ENCODE measurements around the gene NRAS. TPM values are rescaled to one million over a fixed set of nuclear protein-coding genes. Genes with fewer than 3 reads are reported as not detected.

Gene NRAS
- total RNA-seq, 1 experiment from 2014 or later, result 53.5 TPM

- no peak for TF ChIP-seq ELF4 (CRISPR knock-in tag; IDR thresholded peaks at IDR 0.05; ENCODE audit: low read depth)
- TF ChIP-seq ZNF121 (CRISPR knock-in tag; IDR thresholded peaks at IDR 0.05), result no peak
- no peak for TF ChIP-seq FOXP1 (CRISPR knock-in tag; IDR thresholded peaks at IDR 0.05; ENCODE audit: borderline replicate concordance)
- no peak for TF ChIP-seq FOXK1 (CRISPR knock-in tag; IDR thresholded peaks at IDR 0.05)
- no peak for TF ChIP-seq ATF1 (CRISPR knock-in tag; IDR thresholded peaks at IDR 0.05)
- TF ChIP-seq, protein P1, sequence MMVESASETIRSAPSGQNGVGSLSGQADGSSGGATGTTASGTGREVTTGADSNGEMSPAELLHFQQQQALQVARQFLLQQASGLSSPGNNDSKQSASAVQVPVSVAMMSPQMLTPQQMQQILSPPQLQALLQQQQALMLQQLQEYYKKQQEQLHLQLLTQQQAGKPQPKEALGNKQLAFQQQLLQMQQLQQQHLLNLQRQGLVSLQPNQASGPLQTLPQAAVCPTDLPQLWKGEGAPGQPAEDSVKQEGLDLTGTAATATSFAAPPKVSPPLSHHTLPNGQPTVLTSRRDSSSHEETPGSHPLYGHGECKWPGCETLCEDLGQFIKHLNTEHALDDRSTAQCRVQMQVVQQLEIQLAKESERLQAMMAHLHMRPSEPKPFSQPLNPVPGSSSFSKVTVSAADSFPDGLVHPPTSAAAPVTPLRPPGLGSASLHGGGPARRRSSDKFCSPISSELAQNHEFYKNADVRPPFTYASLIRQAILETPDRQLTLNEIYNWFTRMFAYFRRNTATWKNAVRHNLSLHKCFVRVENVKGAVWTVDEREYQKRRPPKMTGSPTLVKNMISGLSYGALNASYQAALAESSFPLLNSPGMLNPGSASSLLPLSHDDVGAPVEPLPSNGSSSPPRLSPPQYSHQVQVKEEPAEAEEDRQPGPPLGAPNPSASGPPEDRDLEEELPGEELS (CRISPR knock-in tag; IDR thresholded peaks at IDR 0.05), result no peak
- TF ChIP-seq NFATC4 (CRISPR knock-in tag; IDR thresholded peaks at IDR 0.05), result no peak
- TF ChIP-seq, protein P2, sequence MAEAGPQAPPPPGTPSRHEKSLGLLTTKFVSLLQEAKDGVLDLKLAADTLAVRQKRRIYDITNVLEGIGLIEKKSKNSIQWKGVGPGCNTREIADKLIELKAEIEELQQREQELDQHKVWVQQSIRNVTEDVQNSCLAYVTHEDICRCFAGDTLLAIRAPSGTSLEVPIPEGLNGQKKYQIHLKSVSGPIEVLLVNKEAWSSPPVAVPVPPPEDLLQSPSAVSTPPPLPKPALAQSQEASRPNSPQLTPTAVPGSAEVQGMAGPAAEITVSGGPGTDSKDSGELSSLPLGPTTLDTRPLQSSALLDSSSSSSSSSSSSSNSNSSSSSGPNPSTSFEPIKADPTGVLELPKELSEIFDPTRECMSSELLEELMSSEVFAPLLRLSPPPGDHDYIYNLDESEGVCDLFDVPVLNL (CRISPR knock-in tag; IDR thresholded peaks at IDR 0.05; ENCODE audit: borderline replicate concordance, low read depth), result no peak
- TF ChIP-seq, protein P3, sequence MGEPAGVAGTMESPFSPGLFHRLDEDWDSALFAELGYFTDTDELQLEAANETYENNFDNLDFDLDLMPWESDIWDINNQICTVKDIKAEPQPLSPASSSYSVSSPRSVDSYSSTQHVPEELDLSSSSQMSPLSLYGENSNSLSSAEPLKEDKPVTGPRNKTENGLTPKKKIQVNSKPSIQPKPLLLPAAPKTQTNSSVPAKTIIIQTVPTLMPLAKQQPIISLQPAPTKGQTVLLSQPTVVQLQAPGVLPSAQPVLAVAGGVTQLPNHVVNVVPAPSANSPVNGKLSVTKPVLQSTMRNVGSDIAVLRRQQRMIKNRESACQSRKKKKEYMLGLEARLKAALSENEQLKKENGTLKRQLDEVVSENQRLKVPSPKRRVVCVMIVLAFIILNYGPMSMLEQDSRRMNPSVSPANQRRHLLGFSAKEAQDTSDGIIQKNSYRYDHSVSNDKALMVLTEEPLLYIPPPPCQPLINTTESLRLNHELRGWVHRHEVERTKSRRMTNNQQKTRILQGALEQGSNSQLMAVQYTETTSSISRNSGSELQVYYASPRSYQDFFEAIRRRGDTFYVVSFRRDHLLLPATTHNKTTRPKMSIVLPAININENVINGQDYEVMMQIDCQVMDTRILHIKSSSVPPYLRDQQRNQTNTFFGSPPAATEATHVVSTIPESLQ (CRISPR knock-in tag; IDR thresholded peaks at IDR 0.05), result no peak
- no peak for TF ChIP-seq RELA (CRISPR knock-in tag; IDR thresholded peaks at IDR 0.05; ENCODE audit: borderline replicate concordance)
- no peak for DNase-seq (ENCODE audit: low spot score)
- Mint-ChIP-seq H3K9me3 (no peaks in the 10 kb centered on the region), H3K4me3 (no peak overlapping the region), H3K27ac (no peak overlapping the region), H3K4me1 (no peaks in the 10 kb centered on the region), H3K36me3 (no peaks in the 10 kb centered on the region), H3K27me3 (ENCODE audit: low read depth) (no peaks in the 10 kb centered on the region)
- ATAC-seq, result no peak
- CTCF ChIA-PET, result no interaction called here
- POLR2A ChIA-PET, result no interaction called here
These were observed 16.5 kb downstream of the NRAS start for GRCh38 chr1:114700036-114700600.

GRCh38 chr1:114696810-114697209, 19.8 kb downstream of the NRAS start:
- Mint-ChIP-seq H3K9me3 (no peaks in the 10 kb centered on the region), H3K27me3 (ENCODE audit: low read depth) (no peaks in the 10 kb centered on the region), H3K4me3 (no peak overlapping the region), H3K4me1 (no peaks in the 10 kb centered on the region), H3K36me3 (no peaks in the 10 kb centered on the region), H3K27ac (no peak overlapping the region)
- CTCF ChIA-PET, result no interaction called here
- ATAC-seq, result no peak
- TF ChIP-seq JAZF1 (CRISPR knock-in tag; IDR thresholded peaks at IDR 0.05), result no peak
- POLR2A ChIA-PET, result no interaction called here
- no peak for DNase-seq (ENCODE audit: low spot score)

DNA sequence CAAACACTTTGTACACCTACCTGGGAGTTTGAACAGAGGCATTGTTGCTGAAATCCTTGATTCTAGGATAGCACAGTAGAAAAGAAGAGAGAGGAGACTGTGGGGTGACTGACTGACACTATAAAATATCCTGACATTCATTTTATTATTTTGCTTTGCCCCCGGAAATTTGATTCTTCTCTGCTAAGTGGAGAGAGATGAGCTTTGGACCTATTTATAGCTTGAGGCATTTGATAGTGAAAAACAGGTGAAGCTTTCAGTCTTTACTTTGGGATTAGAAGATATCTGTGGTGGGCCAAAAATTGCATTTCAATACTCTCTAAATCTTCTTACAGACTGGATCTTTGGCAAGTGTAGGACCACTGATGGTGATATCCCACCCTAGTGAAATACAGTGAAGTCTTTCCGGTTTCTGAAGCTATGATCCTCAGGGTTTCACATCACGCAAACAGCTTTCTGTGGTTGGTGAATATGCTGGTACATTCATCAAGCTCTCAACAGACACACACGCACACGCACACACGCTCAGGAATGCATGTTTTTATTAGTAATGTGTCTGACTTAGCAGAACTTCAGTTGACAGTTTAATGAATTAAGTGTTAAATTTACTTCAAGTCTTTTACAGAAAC, 21.0 kb downstream of the NRAS start, which contains the start of gene AMPD1:
AMPD1 (minus strand) TSS at position 117 of the 629 bp plus-strand sequence; CDS start at position 42, 75 bp downstream.
- DNase-seq (ENCODE audit: low spot score) (no peak), ATAC-seq (no peak)
- Mint-ChIP-seq H3K27me3 (ENCODE audit: low read depth) (no peaks in the 10 kb centered on the region), H3K36me3 (no peaks in the 10 kb centered on the region), H3K9me3 (no peaks in the 10 kb centered on the region), H3K4me3 (no peak within 1 kb of the TSS), H3K4me1 (no peaks in the 10 kb centered on the region), H3K27ac (no peak within 1 kb of the TSS)
- ChIA-PET POLR2A (no interaction called here), CTCF (interaction anchor here (1.4 kb wide), 1 partner anchor 26 kb away, joined by 3 read pairs; the partner anchor contains the start of gene DENND2C)
- no peak for TF ChIP-seq ZBTB21 (CRISPR knock-in tag; IDR thresholded peaks at IDR 0.05; ENCODE audit: borderline replicate concordance)
- TF ChIP-seq NFYB (CRISPR knock-in tag; conservative IDR thresholded peaks at IDR 0.05; ENCODE audit: low read depth), result no peak
- TF ChIP-seq, protein P4, sequence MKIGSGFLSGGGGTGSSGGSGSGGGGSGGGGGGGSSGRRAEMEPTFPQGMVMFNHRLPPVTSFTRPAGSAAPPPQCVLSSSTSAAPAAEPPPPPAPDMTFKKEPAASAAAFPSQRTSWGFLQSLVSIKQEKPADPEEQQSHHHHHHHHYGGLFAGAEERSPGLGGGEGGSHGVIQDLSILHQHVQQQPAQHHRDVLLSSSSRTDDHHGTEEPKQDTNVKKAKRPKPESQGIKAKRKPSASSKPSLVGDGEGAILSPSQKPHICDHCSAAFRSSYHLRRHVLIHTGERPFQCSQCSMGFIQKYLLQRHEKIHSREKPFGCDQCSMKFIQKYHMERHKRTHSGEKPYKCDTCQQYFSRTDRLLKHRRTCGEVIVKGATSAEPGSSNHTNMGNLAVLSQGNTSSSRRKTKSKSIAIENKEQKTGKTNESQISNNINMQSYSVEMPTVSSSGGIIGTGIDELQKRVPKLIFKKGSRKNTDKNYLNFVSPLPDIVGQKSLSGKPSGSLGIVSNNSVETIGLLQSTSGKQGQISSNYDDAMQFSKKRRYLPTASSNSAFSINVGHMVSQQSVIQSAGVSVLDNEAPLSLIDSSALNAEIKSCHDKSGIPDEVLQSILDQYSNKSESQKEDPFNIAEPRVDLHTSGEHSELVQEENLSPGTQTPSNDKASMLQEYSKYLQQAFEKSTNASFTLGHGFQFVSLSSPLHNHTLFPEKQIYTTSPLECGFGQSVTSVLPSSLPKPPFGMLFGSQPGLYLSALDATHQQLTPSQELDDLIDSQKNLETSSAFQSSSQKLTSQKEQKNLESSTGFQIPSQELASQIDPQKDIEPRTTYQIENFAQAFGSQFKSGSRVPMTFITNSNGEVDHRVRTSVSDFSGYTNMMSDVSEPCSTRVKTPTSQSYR (CRISPR knock-in tag; IDR thresholded peaks at IDR 0.05), result no peak
- TF ChIP-seq ETV6 (CRISPR knock-in tag; IDR thresholded peaks at IDR 0.05), result no peak
- no peak for TF ChIP-seq SMAD3 (CRISPR knock-in tag; IDR thresholded peaks at IDR 0.05; ENCODE audit: borderline replicate concordance)
